Adrenal gland (tissue), 12 donors: ENCODE measurements around the gene VPS33B. TPM values are rescaled to one million over a fixed set of nuclear protein-coding genes. Genes with fewer than 3 reads are reported as not detected.

Experiments used
- DNase-seq, 7 donors: peaks; one replicate each; pipeline ENCODE4 v3.0.0-alpha.2; 2019 to 2020
- H3K27ac ChIP-seq, 5 donors: fragments of 200-600 bp; sonication (generic) in 4 of 5; 1 replicate in 3 of 5; 2 replicates in 2 of 5; pipeline versions ENCODE4 v1.5.1 to v1.8.0; 2016 to 2020; ENCODE audit warnings: mild to moderate bottlenecking in 1 of 5
- H3K27me3 ChIP-seq: fragments of 200-600 bp; 2 replicates; pipeline ENCODE4 v1.8.0; 2021
- H3K36me3 ChIP-seq, 2 donors: fragments of 200-600 bp; replicated peaks in 1 of 2; 1 replicate in 1 of 2; 2 replicates in 1 of 2; pipeline versions ENCODE4 v1.5.1 to v1.8.0; 2018 to 2022
- H3K4me1 ChIP-seq, 2 donors: fragments of 200-600 bp; replicated peaks in 1 of 2; 1 replicate in 1 of 2; 2 replicates in 1 of 2; pipeline versions ENCODE4 v1.5.1 to v1.8.0; 2018 to 2021
- H3K4me3 ChIP-seq, 4 donors: fragments of 200-600 bp; sonication (generic) in 3 of 4; one replicate each; pipeline ENCODE4 v1.5.1; 2016 to 2018
- H3K9me3 ChIP-seq, 3 donors: fragments of 200-600 bp; sonication (generic) in 1 of 3; replicated peaks in 1 of 3; 1 replicate in 2 of 3; 2 replicates in 1 of 3; pipeline versions ENCODE4 v1.5.1 to v1.8.0; 2016 to 2021
- CTCF ChIP-seq, 6 experiments: fragments of 450-650 bp in 4 of 6; fragments of 200-600 bp in 2 of 6; sonication (generic) in 1 of 6; IDR thresholded peaks; 1 replicate in 5 of 6; 2 replicates in 1 of 6; pipeline versions ENCODE4 v1.5.1 to v1.8.0; 2016 to 2021; ENCODE audit warnings: antibody characterized with exemption in 6 of 6, mild to moderate bottlenecking in 2 of 6, moderate library complexity in 1 of 6
- POLR2A ChIP-seq, 2 donors: fragments of 450-650 bp; IDR thresholded peaks; one replicate each; pipeline ENCODE4 v1.6.1; 2017; ENCODE audit warnings: antibody characterized with exemption in 2 of 2, mild to moderate bottlenecking in 2 of 2, moderate library complexity in 1 of 2
- WGBS, 4 donors: extraction: QIAGEN DNeasy Blood & Tissue Kit in 2 of 4; methylation state at CpG; one replicate each; pipeline versions ENCODE4 v1.1.5 to v1.1.7; 2013 to 2017; 5-methylcytosine and 5-hydroxymethylcytosine counted together
- intact Hi-C, 2 donors: fragments of 100-400 bp; cut with DNase I; formaldehyde crosslinking; loops; one replicate each; pipeline versions ENCODE4 v1.14.1 to v1.15.0; 2022 to 2023
- polyA plus RNA-seq, 3 donors: library from polyadenylated mRNA; stranded (reverse); fragments of 200-250 nt in 2 of 3; fragments of 350-450 nt in 1 of 3; fragmentation: Illumina TruSeq in 1 of 3; extraction: RNeasy Lipid Tissue Mini Kit (QIAGEN cat#74804) in 1 of 3; gene quantifications; one replicate each; pipeline ENCODE4 v1.2.3, GENCODE V29; 2013 to 2014
- total RNA-seq, 9 donors: library from RNA; depleted of rRNA in 4 of 9; stranded (reverse); fragments of >200 nt in 4 of 9; fragments of 120-200 nt in 1 of 9; fragmentation: NEBNext Ultra II Directional in 1 of 9; extraction: Animal tissue kit (Norgen Biotek cat#: 25700) in 1 of 9; gene quantifications; one replicate each; pipeline versions ENCODE4 v1.1.0 to v1.2.4, GENCODE V29; 2013 to 2023
- donor health status: healthy with polysubstance abuse.
- donor health status: Bipolar disorder and iron deficiency.
- donor health status: DM: yes; HTN: yes; CAD: no.
- donor health status: DM: no; HTN: no; CAD: no.
- donor health status: DM: no; HTN: no; CAD: no.
- donor health status: DM: yes; HTN: yes; CAD: no.

Gene VPS33B
- total and polyA plus RNA-seq, 12 donors: 9.1 to 23.8 (median 15.6) TPM

- peaks cover 0 to 34% of the 10 kb centered on the region in 2 donors for H3K36me3 ChIP-seq
- peak in 2 of 7 donors; percentile 34 to 40 for DNase-seq
- no peaks in the 10 kb centered on the region for H3K9me3 ChIP-seq
- intact Hi-C loops: loop anchor here (5.0 to 10.0 kb wide), 3 partner anchors 42 to 82 kb away; no protein-coding TSS in a partner anchor
- no peak overlapping the region for H3K27ac ChIP-seq
- TF ChIP-seq CTCF (IDR thresholded peaks at IDR 0.05) (no peak), POLR2A (IDR thresholded peaks at IDR 0.05) (no peak)
- H3K27me3 ChIP-seq: no peaks in the 10 kb centered on the region
- WGBS, 4 donors: 49 to 61% (median 53%) methylated on average over 16 to 20 of the region's 20 CpGs
- peak overlapping the region in 1 of 4 donors; percentile 87 for H3K4me3 ChIP-seq
- H3K4me1 ChIP-seq: peaks cover 18 to 25% of the 10 kb centered on the region in 2 donors
Observed at GRCh38 chr15:90955624-90956273, 66.6 kb downstream of the VPS33B start.

GRCh38 chr15:90954712-90955623, 67.4 kb downstream of the VPS33B start, which contains the start of gene RCCD1:
TSS of gene RCCD1 (plus strand) at chr15:90954884. CDS start at chr15:90956735, 1,851 bp downstream.
- intact Hi-C loops: loop anchor here (5.0 to 10.0 kb wide), 3 partner anchors 42 to 82 kb away; no protein-coding TSS in a partner anchor
- Histone ChIP-seq H3K27ac (peak within 1 kb of the TSS; percentile 60 to 97 (median 83)), H3K27me3 (no peaks in the 10 kb centered on the region), H3K4me1 (peaks cover 12 to 25% of the 10 kb centered on the region in 2 donors), H3K4me3 (peak within 1 kb of the TSS; percentile 44 to 87 (median 69)), H3K36me3 (peaks cover 0 to 40% of the 10 kb centered on the region in 2 donors), H3K9me3 (no peaks in the 10 kb centered on the region)
- peak; percentile 93 to 98 (median 97) for DNase-seq
- TF ChIP-seq POLR2A (IDR thresholded peaks at IDR 0.05) (peak in 1 of 2 donors; percentile 61), CTCF (IDR thresholded peaks at IDR 0.05) (no peak)
- WGBS, 4 donors: 0 to 2% (median 1%) methylated on average over 19 to 69 of the region's 69 CpGs

GRCh38 chr15:90953947-90954711, 68.3 kb downstream of the VPS33B start:
- Histone ChIP-seq H3K27ac (peak overlapping the region; percentile 60 to 97 (median 83)), H3K36me3 (peaks cover 0 to 48% of the 10 kb centered on the region in 2 donors), H3K4me3 (peak overlapping the region in 1 of 4 donors; percentile 87), H3K9me3 (no peaks in the 10 kb centered on the region), H3K4me1 (peaks cover 12 to 25% of the 10 kb centered on the region in 2 donors), H3K27me3 (no peaks in the 10 kb centered on the region)
- TF ChIP-seq CTCF (IDR thresholded peaks at IDR 0.05): no peak
- TF ChIP-seq POLR2A (IDR thresholded peaks at IDR 0.05): no peak
- WGBS, 4 donors: 70 to 74% (median 74%) methylated on average over 13 to 16 of the region's 16 CpGs
- intact Hi-C loops: loop anchor here in 1 of 2 donors (10.0 kb wide), 1 partner anchor 81 kb away; no protein-coding TSS in a partner anchor
- no peak for DNase-seq
